ENCODE results near the gene DIO3.

DIO3 gene

GRCh38 chr14:101578489-101578888 lies 17.2 kb downstream of the DIO3 start:
- H3K27me3 ChIP-seq (ENCODE audit: insufficient read depth, insufficient read length): no peaks in the 10 kb centered on the region
- H3K9me3 ChIP-seq (ENCODE audit: insufficient read depth, low read length): no peaks in the 10 kb centered on the region
- no peak overlapping the region for H3K9ac ChIP-seq (ENCODE audit: insufficient read length, low read depth)
- no peaks in the 10 kb centered on the region for H3K36me3 ChIP-seq (ENCODE audit: insufficient read depth, insufficient read length, low read length)
- no peak overlapping the region for H3K4me3 ChIP-seq (ENCODE audit: insufficient read length, low read depth)
- no peaks in the 10 kb centered on the region for H3K4me1 ChIP-seq (ENCODE audit: insufficient read depth, insufficient read length)
- no peak for DNase-seq (ENCODE audit: low read depth, low spot score)
- TF ChIP-seq YY1 (IDR thresholded peaks at IDR 0.05; ENCODE audit: insufficient read depth, insufficient read length): no peak
- no peak for TF ChIP-seq SUZ12 (IDR thresholded peaks at IDR 0.05; ENCODE audit: extremely low read depth, insufficient read depth, insufficient read length)
- no peak for TF ChIP-seq ZNF274 (IDR thresholded peaks at IDR 0.05; ENCODE audit: low read depth, low read length)

GRCh38 chr14:101579372-101580080 lies 18.2 kb downstream of the DIO3 start:
- DNase-seq (ENCODE audit: low read depth, low spot score): no peak
- Histone ChIP-seq H3K9ac (ENCODE audit: insufficient read length, low read depth) (no peak overlapping the region), H3K27me3 (ENCODE audit: insufficient read depth, insufficient read length) (no peaks in the 10 kb centered on the region), H3K4me3 (ENCODE audit: insufficient read length, low read depth) (no peak overlapping the region), H3K36me3 (ENCODE audit: insufficient read depth, insufficient read length, low read length) (no peaks in the 10 kb centered on the region), H3K9me3 (ENCODE audit: insufficient read depth, low read length) (no peaks in the 10 kb centered on the region), H3K4me1 (ENCODE audit: insufficient read depth, insufficient read length) (no peaks in the 10 kb centered on the region)
- TF ChIP-seq YY1 (IDR thresholded peaks at IDR 0.05; ENCODE audit: insufficient read depth, insufficient read length): no peak
- no peak for TF ChIP-seq ZNF274 (IDR thresholded peaks at IDR 0.05; ENCODE audit: low read depth, low read length)
- no peak for TF ChIP-seq SUZ12 (IDR thresholded peaks at IDR 0.05; ENCODE audit: extremely low read depth, insufficient read depth, insufficient read length)

- no peaks in the 10 kb centered on the region for H3K9me3 ChIP-seq (ENCODE audit: insufficient read depth, low read length)
- H3K9ac ChIP-seq (ENCODE audit: insufficient read length, low read depth): no peak overlapping the region
- TF ChIP-seq SUZ12 (IDR thresholded peaks at IDR 0.05; ENCODE audit: extremely low read depth, insufficient read depth, insufficient read length) (no peak), YY1 (IDR thresholded peaks at IDR 0.05; ENCODE audit: insufficient read depth, insufficient read length) (no peak), ZNF274 (IDR thresholded peaks at IDR 0.05; ENCODE audit: low read depth, low read length) (no peak)
- H3K27me3 ChIP-seq (ENCODE audit: insufficient read depth, insufficient read length): no peaks in the 10 kb centered on the region
- DNase-seq (ENCODE audit: low read depth, low spot score): no peak
- H3K4me1 ChIP-seq (ENCODE audit: insufficient read depth, insufficient read length): no peaks in the 10 kb centered on the region
- H3K36me3 ChIP-seq (ENCODE audit: insufficient read depth, insufficient read length, low read length): no peaks in the 10 kb centered on the region
- no peak overlapping the region for H3K4me3 ChIP-seq (ENCODE audit: insufficient read length, low read depth)
These were observed 20.5 kb downstream of the DIO3 start for GRCh38 chr14:101581806-101582205.

GRCh38 chr14:101582294-101582693 lies 21.0 kb downstream of the DIO3 start:
- Histone ChIP-seq H3K9me3 (ENCODE audit: insufficient read depth, low read length) (no peaks in the 10 kb centered on the region), H3K36me3 (ENCODE audit: insufficient read depth, insufficient read length, low read length) (no peaks in the 10 kb centered on the region), H3K4me3 (ENCODE audit: insufficient read length, low read depth) (no peak overlapping the region), H3K9ac (ENCODE audit: insufficient read length, low read depth) (no peak overlapping the region), H3K4me1 (ENCODE audit: insufficient read depth, insufficient read length) (no peaks in the 10 kb centered on the region), H3K27me3 (ENCODE audit: insufficient read depth, insufficient read length) (no peaks in the 10 kb centered on the region)
- no peak for DNase-seq (ENCODE audit: low read depth, low spot score)
- TF ChIP-seq YY1 (IDR thresholded peaks at IDR 0.05; ENCODE audit: insufficient read depth, insufficient read length) (no peak), SUZ12 (IDR thresholded peaks at IDR 0.05; ENCODE audit: extremely low read depth, insufficient read depth, insufficient read length) (no peak), ZNF274 (IDR thresholded peaks at IDR 0.05; ENCODE audit: low read depth, low read length) (no peak)

- Histone ChIP-seq H3K9me3 (ENCODE audit: insufficient read depth, low read length) (no peaks in the 10 kb centered on the region), H3K27me3 (ENCODE audit: insufficient read depth, insufficient read length) (no peaks in the 10 kb centered on the region), H3K4me1 (ENCODE audit: insufficient read depth, insufficient read length) (no peaks in the 10 kb centered on the region), H3K4me3 (ENCODE audit: insufficient read length, low read depth) (no peak overlapping the region), H3K36me3 (ENCODE audit: insufficient read depth, insufficient read length, low read length) (no peaks in the 10 kb centered on the region), H3K9ac (ENCODE audit: insufficient read length, low read depth) (no peak overlapping the region)
- no peak for DNase-seq (ENCODE audit: low read depth, low spot score)
- TF ChIP-seq SUZ12 (IDR thresholded peaks at IDR 0.05; ENCODE audit: extremely low read depth, insufficient read depth, insufficient read length) (no peak), ZNF274 (IDR thresholded peaks at IDR 0.05; ENCODE audit: low read depth, low read length) (no peak), YY1 (IDR thresholded peaks at IDR 0.05; ENCODE audit: insufficient read depth, insufficient read length) (no peak)
These were observed 21.9 kb downstream of the DIO3 start for GRCh38 chr14:101583006-101583714.

- H3K4me3 ChIP-seq (ENCODE audit: insufficient read length, low read depth): no peak overlapping the region
- no peak overlapping the region for H3K9ac ChIP-seq (ENCODE audit: insufficient read length, low read depth)
- no peaks in the 10 kb centered on the region for H3K36me3 ChIP-seq (ENCODE audit: insufficient read depth, insufficient read length, low read length)
- no peaks in the 10 kb centered on the region for H3K9me3 ChIP-seq (ENCODE audit: insufficient read depth, low read length)
- DNase-seq (ENCODE audit: low read depth, low spot score): no peak
- H3K4me1 ChIP-seq (ENCODE audit: insufficient read depth, insufficient read length): no peaks in the 10 kb centered on the region
- no peaks in the 10 kb centered on the region for H3K27me3 ChIP-seq (ENCODE audit: insufficient read depth, insufficient read length)
- no peak for TF ChIP-seq SUZ12 (IDR thresholded peaks at IDR 0.05; ENCODE audit: extremely low read depth, insufficient read depth, insufficient read length)
- no peak for TF ChIP-seq YY1 (IDR thresholded peaks at IDR 0.05; ENCODE audit: insufficient read depth, insufficient read length)
- no peak for TF ChIP-seq ZNF274 (IDR thresholded peaks at IDR 0.05; ENCODE audit: low read depth, low read length)
These were observed 22.4 kb downstream of the DIO3 start for GRCh38 chr14:101583715-101584054.

GRCh38 chr14:101584055-101584859 lies 23.0 kb downstream of the DIO3 start:
- TF ChIP-seq YY1 (IDR thresholded peaks at IDR 0.05; ENCODE audit: insufficient read depth, insufficient read length): no peak
- no peak for TF ChIP-seq ZNF274 (IDR thresholded peaks at IDR 0.05; ENCODE audit: low read depth, low read length)
- no peak for TF ChIP-seq SUZ12 (IDR thresholded peaks at IDR 0.05; ENCODE audit: extremely low read depth, insufficient read depth, insufficient read length)
- Histone ChIP-seq H3K9me3 (ENCODE audit: insufficient read depth, low read length) (no peaks in the 10 kb centered on the region), H3K4me3 (ENCODE audit: insufficient read length, low read depth) (no peak overlapping the region), H3K36me3 (ENCODE audit: insufficient read depth, insufficient read length, low read length) (no peaks in the 10 kb centered on the region), H3K9ac (ENCODE audit: insufficient read length, low read depth) (no peak overlapping the region), H3K4me1 (ENCODE audit: insufficient read depth, insufficient read length) (peaks cover 3% of the 10 kb centered on the region), H3K27me3 (ENCODE audit: insufficient read depth, insufficient read length) (no peaks in the 10 kb centered on the region)
- no peak for DNase-seq (ENCODE audit: low read depth, low spot score)
